Fibroblast of skin of right biceps (primary cell): ENCODE data around the gene CSNK2A1.

ENCODE experiments used
- DNase-seq: peaks from one replicate; pipeline ENCODE4 v3.0.0-alpha.2; 2013

The CSNK2A1 gene

GRCh38 chr20:563187-563586 is 19.6 kb upstream of the CSNK2A1 start:
- DNase-seq, result no peak

- no peak for DNase-seq
These were observed 18.8 kb upstream of the CSNK2A1 start for GRCh38 chr20:562232-562897.

GRCh38 chr20:561437-562231 is 18.0 kb upstream of the CSNK2A1 start:
- peak; percentile 53 for DNase-seq

GRCh38 chr20:560680-561079 is 17.1 kb upstream of the CSNK2A1 start:
- no peak for DNase-seq

GRCh38 chr20:558117-558516 is 14.5 kb upstream of the CSNK2A1 start:
- DNase-seq, result no peak

GRCh38 chr20:556984-557383 is 13.4 kb upstream of the CSNK2A1 start:
- DNase-seq, result no peak

- DNase-seq, result no peak
These were observed 12.4 kb upstream of the CSNK2A1 start for GRCh38 chr20:555976-556385.

GRCh38 chr20:550611-551010 is 7.0 kb upstream of the CSNK2A1 start:
- no peak for DNase-seq

GRCh38 chr20:549722-550496 is 6.3 kb upstream of the CSNK2A1 start:
- DNase-seq, result no peak

- no peak for DNase-seq
These were observed 5.3 kb upstream of the CSNK2A1 start for GRCh38 chr20:548906-549305.

GRCh38 chr20:547394-547793 is 3.8 kb upstream of the CSNK2A1 start:
- DNase-seq, result no peak

GRCh38 chr20:546353-546752 is 2.8 kb upstream of the CSNK2A1 start:
- no peak for DNase-seq

- DNase-seq, result no peak
These were observed 649 bp upstream of the CSNK2A1 start for GRCh38 chr20:544153-544725.

GRCh38 chr20:542777-543368 is 717 bp downstream of the CSNK2A1 start:
- DNase-seq, result no peak

GRCh38 chr20:540391-541201 is 3.0 kb downstream of the CSNK2A1 start:
- DNase-seq, result no peak

GRCh38 chr20:539848-540247 is 3.7 kb downstream of the CSNK2A1 start:
- DNase-seq, result peak; percentile 36

GRCh38 chr20:539191-539590 is 4.4 kb downstream of the CSNK2A1 start:
- no peak for DNase-seq

- DNase-seq, result no peak
These were observed 5.6 kb downstream of the CSNK2A1 start for GRCh38 chr20:537983-538382.

GRCh38 chr20:536426-537010 is 7.1 kb downstream of the CSNK2A1 start:
- DNase-seq, result no peak

GRCh38 chr20:535958-536357 is 7.6 kb downstream of the CSNK2A1 start:
- no peak for DNase-seq

- DNase-seq, result no peak
These were observed 10.1 kb downstream of the CSNK2A1 start for GRCh38 chr20:533526-533925.

GRCh38 chr20:532530-532929 is 11.1 kb downstream of the CSNK2A1 start:
- DNase-seq, result no peak
